Measurements from ENCODE around the gene GJB5. TPM values are rescaled to one million over a fixed set of nuclear protein-coding genes. Genes with fewer than 3 reads are reported as not detected.

The GJB5 gene
- total and polyA plus RNA-seq, 2 donors (not counting 1 experiment from before 2014, with no cell fraction given): not detected

DNA sequence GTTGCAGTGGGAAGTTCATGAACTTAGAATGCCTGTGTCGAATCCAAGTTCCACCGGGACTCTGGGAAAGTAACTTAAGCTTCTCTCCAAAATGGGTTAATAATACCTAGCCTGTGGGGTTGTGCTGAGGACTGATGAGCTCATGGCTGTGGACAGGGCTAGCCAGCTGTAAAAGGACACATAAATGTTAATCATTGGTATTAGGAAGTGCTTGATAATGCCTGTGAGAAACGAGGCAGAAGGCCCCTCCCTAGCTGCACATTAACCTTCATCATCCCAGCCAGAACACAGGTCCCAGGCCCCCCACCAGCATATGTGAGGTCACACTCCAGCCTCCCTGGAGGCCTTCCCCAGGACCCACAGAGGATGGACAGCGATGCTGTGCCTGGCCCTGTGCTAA is 3.9 kb downstream of the GJB5 start:
- no peak overlapping the region for H3K9ac ChIP-seq (ENCODE audit: low read length)
- no peaks in the 10 kb centered on the region for H3K4me1 ChIP-seq (ENCODE audit: control insufficient read depth in 2 of 2, insufficient read depth in 2 of 2, low read length in 2 of 2)
- H3K4me2 ChIP-seq (replicated peaks; ENCODE audit: low read depth, low read length, poor library complexity, severe bottlenecking): no peak overlapping the region
- H3K9me3 ChIP-seq (ENCODE audit: control extremely low read depth in 1 of 3, control insufficient read depth in 2 of 3, insufficient read depth in 1 of 3, low read length in 2 of 3): no peaks in the 10 kb centered on the region
- H3K36me3 ChIP-seq (replicated peaks in 1 of 2; ENCODE audit: control extremely low read depth in 1 of 2, control insufficient read depth in 1 of 2, extremely low read depth in 1 of 2, insufficient read depth in 2 of 2, low read length in 1 of 2): no peaks in the 10 kb centered on the region
- ChIA-PET POLR2A (no interaction called here), CTCF (interaction anchor here (2.3 kb wide), 1 partner anchor 16 kb away, joined by 7 read pairs; no protein-coding TSS in a partner anchor)
- no peak overlapping the region for H3K4me3 ChIP-seq (ENCODE audit: control extremely low read depth in 1 of 5, extremely low read depth in 1 of 5, insufficient read depth in 1 of 5, low read depth in 2 of 5, low read length in 4 of 5)
- TF ChIP-seq EZH2 (IDR thresholded peaks at IDR 0.05; ENCODE audit: borderline replicate concordance, insufficient read depth, low read depth, low read length, poor library complexity, severe bottlenecking): no peak
- ATAC-seq (ENCODE audit: low read depth) (no peak), DNase-seq (no peak)
- H3K27me3 ChIP-seq (replicated peaks in 1 of 4; ENCODE audit: control extremely low read depth in 1 of 4, control insufficient read depth in 3 of 4, insufficient read depth in 4 of 4, low read length in 3 of 4): peaks cover 0 to 3% (median 1%) of the 10 kb centered on the region in 4 experiments
- Mint-ChIP-seq H3K27me3 (peaks cover 23% of the 10 kb centered on the region), H3K4me3 (no peak overlapping the region), H3K9me3 (ENCODE audit: insufficient read depth) (no peaks in the 10 kb centered on the region), H3K4me1 (no peaks in the 10 kb centered on the region), H3K27ac (no peak overlapping the region)
- H4K20me1 ChIP-seq (ENCODE audit: control insufficient read depth, insufficient read depth, low read length, poor library complexity, severe bottlenecking): no peaks in the 10 kb centered on the region
- H3K27ac ChIP-seq (ENCODE audit: low read length in 2 of 2): no peak overlapping the region
- WGBS (ENCODE audit: insufficient coverage): 78% methylated on average over 4 of the region's 4 CpGs
- H3K79me2 ChIP-seq (ENCODE audit: control insufficient read depth, insufficient read depth, low read length): no peaks in the 10 kb centered on the region
- no peak overlapping the region for H2AFZ ChIP-seq (ENCODE audit: insufficient read depth, low read depth, low read length, poor library complexity, severe bottlenecking)
- intact Hi-C loops (cut with micrococcal nuclease): no loop called here

DNA sequence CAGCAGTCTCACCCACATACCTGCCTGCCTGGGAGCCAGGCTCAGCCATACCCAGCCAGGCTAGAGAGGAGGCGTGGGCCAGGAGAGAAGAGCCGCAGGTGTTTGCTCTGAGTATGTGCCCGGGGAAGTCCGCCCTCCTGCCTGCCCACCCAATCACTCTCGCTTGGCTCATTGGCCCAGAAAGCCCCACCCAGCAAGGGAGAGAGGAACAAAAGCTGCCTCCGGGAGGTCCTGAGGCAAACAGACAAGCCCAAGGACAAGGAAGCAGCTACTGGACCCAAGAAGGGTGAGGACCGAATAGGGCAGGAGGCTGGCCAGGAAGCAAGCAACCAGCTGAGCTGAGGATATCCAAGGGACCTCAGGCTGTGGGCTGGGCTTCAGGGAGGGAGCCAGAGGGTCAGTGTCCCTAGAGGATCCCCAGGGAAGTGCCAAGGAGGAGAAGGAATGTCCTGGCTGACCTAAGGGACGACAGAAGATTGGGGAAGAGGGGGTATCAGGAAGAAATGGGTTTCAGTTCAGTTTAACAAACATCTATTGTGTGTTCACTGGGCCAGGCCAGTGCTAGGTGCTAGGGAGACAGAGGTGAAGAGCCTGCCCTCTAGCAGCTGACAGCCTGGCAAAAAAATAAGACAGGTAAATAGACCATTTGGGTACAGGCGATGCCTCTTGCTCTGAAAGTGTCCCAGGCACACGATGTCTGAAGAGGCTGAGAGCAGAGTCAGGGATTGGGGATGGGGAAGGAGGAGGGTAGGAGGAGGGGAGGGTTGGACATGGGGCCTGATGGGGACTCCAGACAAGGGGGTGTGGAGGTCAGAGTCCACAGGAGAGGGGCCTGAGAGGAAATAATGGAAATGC is 4.9 kb downstream of the GJB5 start, which contains the start of gene GJB4:
TSS of gene GJB4 (plus strand) at position 238 of the 855 bp plus-strand sequence. CDS start 1,515 bp downstream, outside the sequence.
- Histone ChIP-seq H3K36me3 (replicated peaks in 1 of 2; ENCODE audit: control extremely low read depth in 1 of 2, control insufficient read depth in 1 of 2, extremely low read depth in 1 of 2, insufficient read depth in 2 of 2, low read length in 1 of 2) (no peaks in the 10 kb centered on the region), H3K4me2 (replicated peaks; ENCODE audit: low read depth, low read length, poor library complexity, severe bottlenecking) (no peak within 1 kb of the TSS), H3K9ac (ENCODE audit: low read length) (no peak within 1 kb of the TSS), H4K20me1 (ENCODE audit: control insufficient read depth, insufficient read depth, low read length, poor library complexity, severe bottlenecking) (no peaks in the 10 kb centered on the region), H3K27me3 (replicated peaks in 1 of 4; ENCODE audit: control extremely low read depth in 1 of 4, control insufficient read depth in 3 of 4, insufficient read depth in 4 of 4, low read length in 3 of 4) (peaks cover 0 to 3% (median 1%) of the 10 kb centered on the region in 4 experiments), H3K4me1 (ENCODE audit: control insufficient read depth in 2 of 2, insufficient read depth in 2 of 2, low read length in 2 of 2) (no peaks in the 10 kb centered on the region), H2AFZ (ENCODE audit: insufficient read depth, low read depth, low read length, poor library complexity, severe bottlenecking) (no peak within 1 kb of the TSS), H3K4me3 (ENCODE audit: control extremely low read depth in 1 of 5, extremely low read depth in 1 of 5, insufficient read depth in 1 of 5, low read depth in 2 of 5, low read length in 4 of 5) (no peak within 1 kb of the TSS), H3K27ac (ENCODE audit: low read length in 2 of 2) (no peak within 1 kb of the TSS), H3K79me2 (ENCODE audit: control insufficient read depth, insufficient read depth, low read length) (no peaks in the 10 kb centered on the region), H3K9me3 (ENCODE audit: control extremely low read depth in 1 of 3, control insufficient read depth in 2 of 3, insufficient read depth in 1 of 3, low read length in 2 of 3) (no peaks in the 10 kb centered on the region)
- DNase-seq (no peak), ATAC-seq (ENCODE audit: low read depth) (no peak)
- Mint-ChIP-seq H3K9me3 (ENCODE audit: insufficient read depth) (no peaks in the 10 kb centered on the region), H3K4me3 (no peak within 1 kb of the TSS), H3K27ac (no peak within 1 kb of the TSS), H3K27me3 (peaks cover 22% of the 10 kb centered on the region), H3K4me1 (no peaks in the 10 kb centered on the region)
- intact Hi-C loops (cut with micrococcal nuclease): no loop called here
- ChIA-PET POLR2A (no interaction called here), CTCF (interaction anchor here (2.3 kb wide), 1 partner anchor 17 kb away, joined by 7 read pairs; no protein-coding TSS in a partner anchor)
- no peak for TF ChIP-seq CTCF (IDR thresholded peaks at IDR 0.05)
- no peak for TF ChIP-seq EZH2 (IDR thresholded peaks at IDR 0.05; ENCODE audit: borderline replicate concordance, insufficient read depth, low read depth, low read length, poor library complexity, severe bottlenecking)
- WGBS (ENCODE audit: insufficient coverage): 70% methylated on average over 9 of the region's 10 CpGs

Data from B cell (primary cell).